HL-60 (cell line): ENCODE measurements around the gene FYB2.

Source experiments
- DNase-seq, 2 experiments: peaks; one replicate each; pipeline ENCODE4 v3.0.0-alpha.2; 2010 to 2020; ENCODE audit warnings: low read depth in 1 of 2, low spot score in 1 of 2
- H3K27ac ChIP-seq: fragments of 250-450 bp; sonication (Bioruptor Pico); replicated peaks from 2 replicates; pipeline ENCODE4 v1.5.1; 2020; ENCODE audit warnings: mild to moderate bottlenecking, moderate library complexity
- H3K27me3 ChIP-seq: fragments of 250-450 bp; sonication (Bioruptor Pico); 2 replicates; pipeline ENCODE4 v1.5.1; 2021; ENCODE audit warnings: mild to moderate bottlenecking, moderate library complexity; ENCODE audit not compliant: insufficient read depth, poor library complexity, severe bottlenecking
- H3K4me3 ChIP-seq: replicated peaks from 2 replicates; pipeline ENCODE4 v1.5.1; 2011; ENCODE audit warnings: mild to moderate bottlenecking, control low read depth, low read length; ENCODE audit not compliant: insufficient read depth
- CTCF ChIP-seq: IDR thresholded peaks from one replicate; pipeline ENCODE4 v1.5.1; 2011; ENCODE audit warnings: low read length, control low read depth, inconsistent platforms; ENCODE audit not compliant: insufficient read depth
- GABPA ChIP-seq: IDR thresholded peaks from 2 replicates; pipeline ENCODE4 v1.6.1; 2012; ENCODE audit warnings: low read depth
- POLR2AphosphoS5 ChIP-seq: IDR thresholded peaks from 2 replicates; pipeline ENCODE4 v1.6.1; 2012; ENCODE audit warnings: low read depth
- REST ChIP-seq: IDR thresholded peaks from 2 replicates; pipeline ENCODE4 v1.6.1; 2012; ENCODE audit warnings: low read depth; ENCODE audit not compliant: insufficient replicate concordance
- SPI1 ChIP-seq: IDR thresholded peaks from 2 replicates; pipeline ENCODE4 v1.6.1; 2012; ENCODE audit warnings: low read depth, mild to moderate bottlenecking, borderline replicate concordance

The FYB2 gene

GRCh38 chr1:56803561-56804156, 15.5 kb downstream of the FYB2 start:
- TF ChIP-seq REST (no peak), CTCF (peak; percentile 56), GABPA (no peak)
- H3K4me3 ChIP-seq: no peak overlapping the region
- H3K27me3 ChIP-seq: no peaks in the 10 kb centered on the region
- no peak overlapping the region for H3K27ac ChIP-seq
- DNase-seq: peak in 1 of 2 experiments; percentile 12

- Histone ChIP-seq H3K4me3 (no peak overlapping the region), H3K27me3 (no peaks in the 10 kb centered on the region), H3K27ac (no peak overlapping the region)
- no peak for DNase-seq
- TF ChIP-seq POLR2AphosphoS5 (no peak), CTCF (no peak)
Observed at GRCh38 chr1:56799605-56800400, 19.4 kb downstream of the FYB2 start.

- no peaks in the 10 kb centered on the region for H3K27me3 ChIP-seq
- H3K4me3 ChIP-seq: no peak overlapping the region
- DNase-seq: no peak
- TF ChIP-seq GABPA: no peak
- TF ChIP-seq CTCF: no peak
- no peak for TF ChIP-seq SPI1
- no peak for TF ChIP-seq REST
- no peak for TF ChIP-seq POLR2AphosphoS5
- no peak overlapping the region for H3K27ac ChIP-seq
Observed at GRCh38 chr1:56798053-56798471, 21.1 kb downstream of the FYB2 start.
